MG63 (cell line): ENCODE measurements around the gene PDLIM4. TPM values are rescaled to one million over a fixed set of nuclear protein-coding genes. Genes with fewer than 3 reads are reported as not detected.

Source experiments
- DNase-seq: peaks from one replicate; pipeline ENCODE4 v3.0.0-alpha.2; 2020
- H3K27me3 ChIP-seq: fragments of 250-450 bp; sonication (Bioruptor Pico); 2 replicates; pipeline ENCODE4 v1.5.1; 2020; ENCODE audit warnings: mild to moderate bottlenecking, moderate library complexity
- H3K36me3 ChIP-seq: fragments of 250-450 bp; sonication (Bioruptor Pico); 2 replicates; pipeline ENCODE4 v1.5.1; 2020; ENCODE audit warnings: mild to moderate bottlenecking, moderate library complexity
- H3K4me3 ChIP-seq: fragments of 250-450 bp; sonication (Bioruptor Pico); 2 replicates; pipeline ENCODE4 v1.5.1; 2020; ENCODE audit warnings: mild to moderate bottlenecking, moderate library complexity
- H3K9me3 ChIP-seq: fragments of 250-450 bp; sonication (Bioruptor Pico); 2 replicates; pipeline ENCODE4 v1.5.1; 2020; ENCODE audit warnings: mild to moderate bottlenecking, moderate library complexity
- total RNA-seq: library from RNA; depleted of rRNA; stranded (reverse); fragments of >200 nt; shearing (Covaris generic); gene quantifications from 2 replicates; pipeline ENCODE4 v1.2.3, GENCODE V29; 2014; ENCODE audit warnings: low replicate concordance

Gene PDLIM4
- total RNA-seq, 1 experiment from 2014 or later, result 130 TPM

DNA sequence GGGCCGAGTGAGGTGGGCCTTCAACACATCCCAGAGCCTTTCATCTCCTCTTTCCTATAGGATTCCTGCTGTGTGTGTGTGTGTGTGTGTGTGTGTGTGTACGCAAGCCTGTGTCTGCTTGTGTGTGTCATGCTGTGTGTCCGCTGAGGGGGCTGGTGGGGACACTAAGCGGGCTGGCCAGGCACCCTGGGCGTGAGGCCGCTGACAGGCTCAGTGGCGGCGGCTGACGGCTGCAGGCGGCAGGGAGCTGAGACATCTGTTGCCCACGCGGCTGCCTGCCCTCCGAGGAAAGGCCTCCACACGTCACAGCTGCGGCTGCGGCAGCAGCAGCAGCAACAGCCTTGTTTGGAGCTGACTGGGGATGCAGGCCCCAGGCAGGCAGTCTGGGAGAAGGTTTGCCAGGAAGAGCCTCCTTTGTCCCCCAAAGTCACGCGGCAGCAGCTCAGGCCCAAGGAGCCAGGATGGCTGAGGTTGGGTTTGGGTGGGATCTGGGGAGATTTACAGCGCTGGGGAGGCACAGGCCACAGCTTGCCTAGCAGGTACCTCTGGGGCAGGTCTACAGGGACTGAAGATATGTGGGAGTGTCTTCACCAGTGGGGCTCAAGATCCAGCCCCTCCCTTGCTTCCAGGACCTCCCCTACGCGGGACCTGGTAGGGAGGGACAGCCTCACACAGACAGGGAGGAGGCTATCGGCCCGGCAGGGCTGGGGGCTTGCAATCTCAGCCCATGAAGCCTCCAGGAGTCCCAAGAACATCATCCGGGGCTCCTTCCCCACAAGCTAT is 1.8 kb downstream of the PDLIM4 start:
- Histone ChIP-seq H3K9me3 (no peaks in the 10 kb centered on the region), H3K4me3 (peak overlapping the region; percentile 79), H3K36me3 (peaks cover 32% of the 10 kb centered on the region), H3K27me3 (no peaks in the 10 kb centered on the region)
- DNase-seq, result peak; percentile 68

DNA sequence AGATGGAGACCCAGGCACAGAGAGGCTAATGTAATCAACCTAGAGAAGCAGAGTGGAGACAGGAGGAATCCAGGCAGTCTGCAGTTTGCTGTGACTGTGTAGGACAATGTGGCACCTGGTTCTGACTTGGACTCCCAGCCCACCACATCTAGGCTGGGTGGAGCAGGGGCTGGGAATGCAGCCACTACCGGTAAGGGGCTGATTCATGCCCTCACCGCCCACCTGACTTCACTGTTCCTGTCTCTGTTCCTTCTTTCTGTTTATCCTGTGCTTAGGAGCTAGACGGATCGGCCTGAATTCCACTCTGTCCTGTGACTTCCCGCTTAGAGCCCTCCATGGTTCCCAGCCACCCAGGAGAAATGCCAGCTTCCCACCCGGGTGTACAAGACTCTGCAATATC is 2.6 kb downstream of the PDLIM4 start:
- Histone ChIP-seq H3K4me3 (peak overlapping the region; percentile 79; the same call in 1 of the 2 replicates), H3K9me3 (no peaks in the 10 kb centered on the region), H3K36me3 (peaks cover 37% of the 10 kb centered on the region), H3K27me3 (no peaks in the 10 kb centered on the region)
- DNase-seq, result no peak

DNA sequence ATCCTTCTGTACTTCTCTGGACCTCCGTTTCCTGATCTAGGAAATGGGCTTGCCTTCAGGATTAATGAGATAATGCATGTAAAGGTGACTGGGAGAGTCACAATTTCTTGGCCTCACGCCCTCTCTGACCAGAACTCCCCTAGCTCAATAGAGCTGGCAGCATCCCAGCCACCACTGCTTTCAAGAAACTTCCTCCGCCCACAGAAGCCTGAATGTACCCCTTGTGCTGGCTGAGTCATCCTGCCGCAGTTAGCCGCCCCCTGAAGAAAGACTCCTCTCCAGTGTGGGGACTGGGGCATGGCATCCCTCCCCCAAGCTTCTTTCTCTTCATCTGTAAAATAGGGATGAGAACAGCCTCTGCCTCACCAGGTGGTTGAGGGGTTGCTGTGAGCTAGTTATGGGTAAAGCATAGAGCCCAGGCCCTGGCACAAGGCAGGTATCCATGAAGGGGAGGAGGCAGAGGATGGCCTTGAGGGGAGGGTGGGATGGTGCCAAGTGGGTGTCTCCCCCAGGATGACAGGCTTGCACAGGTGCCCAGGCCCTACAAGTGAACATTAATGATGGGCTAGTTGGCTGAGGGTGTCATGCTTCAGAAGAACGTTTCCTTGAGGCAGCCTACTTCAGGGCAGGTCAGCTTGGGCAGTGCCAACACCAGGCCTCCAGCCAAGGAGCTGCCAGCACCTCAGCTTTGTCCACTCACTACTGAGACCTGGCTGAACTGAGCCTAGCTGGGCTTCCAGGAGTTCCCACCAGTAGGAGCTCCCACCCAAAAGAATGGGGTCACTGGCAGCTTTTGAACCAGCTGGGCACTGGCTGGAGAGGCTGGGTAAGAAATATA is 3.4 kb downstream of the PDLIM4 start:
- H3K4me3 ChIP-seq, result no peak overlapping the region
- H3K9me3 ChIP-seq, result no peaks in the 10 kb centered on the region
- H3K27me3 ChIP-seq, result no peaks in the 10 kb centered on the region
- peaks cover 43% of the 10 kb centered on the region for H3K36me3 ChIP-seq
- peak; percentile 79 for DNase-seq

DNA sequence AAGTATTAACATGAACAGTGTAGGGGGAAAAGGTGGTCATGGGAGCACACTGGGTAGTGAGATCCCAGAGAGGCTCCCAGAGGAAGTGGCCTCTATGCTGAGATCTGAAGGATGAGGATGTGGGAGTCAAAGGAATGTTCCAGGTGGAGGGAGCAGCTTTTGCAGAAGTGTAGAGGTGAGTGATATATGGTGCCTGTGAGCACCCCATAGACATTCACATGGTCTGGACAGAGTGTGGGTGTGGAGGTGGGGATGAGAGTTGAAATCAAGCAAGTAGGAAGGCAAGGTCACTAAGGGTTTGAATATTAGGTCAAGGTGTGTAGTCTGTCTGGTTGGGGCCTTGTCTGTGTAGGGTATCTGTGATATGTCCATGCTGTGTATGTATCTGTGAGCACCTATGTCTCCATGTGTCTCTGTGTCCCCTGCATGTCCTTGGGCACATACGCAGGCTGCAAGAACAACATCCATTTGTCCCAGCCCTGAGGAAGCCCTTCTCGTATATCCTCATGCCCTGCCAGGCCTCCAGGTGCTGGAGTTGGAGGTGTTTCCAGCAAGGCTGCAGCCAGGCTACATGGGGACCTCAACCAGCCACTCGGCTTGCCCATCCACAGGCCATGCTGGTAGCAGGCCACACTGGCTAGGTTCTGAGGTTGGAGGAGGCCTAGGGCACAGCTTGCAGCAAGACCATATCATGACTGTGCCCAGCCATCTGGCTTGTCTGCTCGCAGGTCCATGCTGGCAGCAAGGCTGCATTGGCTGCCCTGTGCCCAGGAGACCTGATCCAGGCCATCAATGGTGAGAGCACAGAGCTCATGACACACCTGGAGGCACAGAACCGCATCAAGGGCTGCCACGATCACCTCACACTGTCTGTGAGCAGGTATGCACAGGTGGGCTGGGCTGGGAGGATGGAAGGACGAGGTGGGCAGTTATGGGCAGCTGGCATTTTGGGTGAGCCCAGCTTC is 4.7 kb downstream of the PDLIM4 start:
- H3K36me3 ChIP-seq, result peaks cover 56% of the 10 kb centered on the region
- no peaks in the 10 kb centered on the region for H3K27me3 ChIP-seq
- H3K9me3 ChIP-seq, result no peaks in the 10 kb centered on the region
- DNase-seq, result no peak
- no peak overlapping the region for H3K4me3 ChIP-seq

DNA sequence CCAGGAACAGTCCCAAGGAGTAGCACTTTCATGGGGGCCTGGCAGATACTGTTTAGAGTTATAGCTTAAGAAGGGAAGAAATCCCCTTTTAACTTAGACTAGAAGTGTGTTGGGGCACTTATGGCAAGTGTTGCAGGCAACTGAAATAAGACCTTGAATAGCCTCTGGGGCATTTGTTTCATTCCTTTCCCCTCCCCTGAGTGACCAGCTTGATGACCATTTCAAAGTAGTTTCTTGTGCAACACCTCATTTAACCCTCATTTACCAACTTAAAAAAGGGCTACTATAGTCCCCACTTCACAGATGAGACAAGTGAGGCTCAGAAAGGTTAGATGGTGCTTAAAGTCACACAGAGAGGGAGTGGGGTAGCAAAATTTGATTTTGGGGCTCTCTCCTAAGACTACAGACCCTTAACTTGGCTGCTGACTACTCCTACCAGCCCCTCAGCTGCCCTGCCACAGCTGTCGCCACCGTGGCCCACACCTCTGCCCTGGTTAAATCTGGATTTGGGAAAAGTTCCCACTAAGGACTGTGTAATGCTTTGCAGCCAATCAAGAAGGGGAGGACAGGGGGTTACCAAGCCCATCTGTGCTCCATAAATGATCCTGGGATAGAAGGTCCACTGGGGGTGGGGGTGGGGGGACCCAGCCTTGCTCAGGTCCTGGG is 5.5 kb downstream of the PDLIM4 start:
- no peak overlapping the region for H3K4me3 ChIP-seq
- H3K9me3 ChIP-seq, result no peaks in the 10 kb centered on the region
- H3K27me3 ChIP-seq, result no peaks in the 10 kb centered on the region
- H3K36me3 ChIP-seq, result peaks cover 62% of the 10 kb centered on the region
- no peak for DNase-seq

DNA sequence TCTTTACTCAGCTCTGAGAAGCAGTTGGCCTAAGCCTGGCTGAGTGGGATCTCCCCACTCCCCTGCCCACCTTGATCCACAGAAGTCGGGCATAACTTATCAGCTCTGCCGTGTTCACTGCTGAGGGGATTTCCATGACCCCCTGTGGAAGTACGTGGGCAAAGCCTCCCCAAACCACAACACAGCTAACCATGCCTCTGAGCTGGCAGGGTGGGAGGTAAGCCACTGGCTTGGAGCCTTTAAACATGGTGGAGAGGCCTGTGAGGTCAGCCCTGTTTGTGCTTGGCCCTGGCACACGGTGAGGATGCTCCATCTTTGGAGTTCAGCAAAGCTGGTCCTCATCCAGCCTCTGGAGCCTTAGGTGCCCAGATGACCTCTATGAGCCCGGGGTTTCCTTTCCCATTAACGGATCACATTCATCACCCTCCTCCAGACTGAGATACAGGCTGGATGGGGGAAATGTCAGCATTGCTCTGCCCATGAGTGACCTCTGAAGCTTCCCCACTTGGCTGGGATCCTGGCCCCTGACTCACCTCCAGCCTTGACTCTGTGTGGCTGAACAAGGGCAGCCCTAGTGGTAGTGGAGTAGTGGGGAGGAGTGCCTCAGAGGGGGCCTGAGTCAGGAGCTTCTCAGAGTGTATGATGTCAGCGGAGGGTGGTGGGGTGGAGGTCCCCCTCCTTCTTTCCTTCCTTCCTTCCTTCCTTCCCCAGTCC is 6.2 kb downstream of the PDLIM4 start:
- peaks cover 66% of the 10 kb centered on the region for H3K36me3 ChIP-seq
- no peak overlapping the region for H3K4me3 ChIP-seq
- no peaks in the 10 kb centered on the region for H3K27me3 ChIP-seq
- DNase-seq, result peak; percentile 100
- H3K9me3 ChIP-seq, result no peaks in the 10 kb centered on the region

DNA sequence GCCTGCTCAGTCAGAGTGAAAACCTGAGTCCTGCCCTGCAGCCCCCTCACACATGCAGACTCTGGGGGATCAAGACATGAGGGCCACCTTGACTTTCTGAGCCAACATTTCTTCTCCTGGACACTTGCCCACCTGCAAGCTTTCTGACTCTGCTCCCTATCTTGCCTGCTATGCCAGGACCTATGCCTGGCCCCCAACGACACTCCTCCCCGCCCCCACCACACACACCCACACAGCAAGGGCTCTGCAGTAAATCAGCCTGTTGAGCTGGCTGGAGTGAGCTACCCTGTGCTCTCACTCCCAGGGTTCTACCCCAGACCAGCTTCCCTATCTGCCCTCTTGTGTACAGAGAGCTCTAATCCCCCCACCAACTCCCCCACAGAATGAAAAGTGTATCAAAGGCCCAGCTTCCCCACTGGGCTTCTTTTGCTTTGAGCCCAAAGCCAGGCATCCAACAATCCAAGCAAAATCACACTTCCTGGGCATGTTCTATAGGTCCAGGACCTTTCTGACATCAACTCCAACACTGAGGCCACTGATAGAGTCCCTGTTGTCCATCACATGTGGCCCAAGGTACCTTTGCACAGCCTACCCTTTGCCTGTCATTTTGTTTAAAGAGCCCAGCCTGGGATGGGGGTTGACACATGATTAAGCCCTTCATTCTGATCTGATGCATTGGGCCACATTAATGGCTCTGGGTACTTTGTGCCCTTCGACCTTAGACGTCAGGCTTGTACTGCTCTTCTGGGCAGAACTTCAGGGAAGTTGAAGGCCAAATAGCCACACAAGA is 7.2 kb downstream of the PDLIM4 start:
- no peaks in the 10 kb centered on the region for H3K27me3 ChIP-seq
- DNase-seq, result no peak
- H3K9me3 ChIP-seq, result no peaks in the 10 kb centered on the region
- peaks cover 69% of the 10 kb centered on the region for H3K36me3 ChIP-seq
- no peak overlapping the region for H3K4me3 ChIP-seq

DNA sequence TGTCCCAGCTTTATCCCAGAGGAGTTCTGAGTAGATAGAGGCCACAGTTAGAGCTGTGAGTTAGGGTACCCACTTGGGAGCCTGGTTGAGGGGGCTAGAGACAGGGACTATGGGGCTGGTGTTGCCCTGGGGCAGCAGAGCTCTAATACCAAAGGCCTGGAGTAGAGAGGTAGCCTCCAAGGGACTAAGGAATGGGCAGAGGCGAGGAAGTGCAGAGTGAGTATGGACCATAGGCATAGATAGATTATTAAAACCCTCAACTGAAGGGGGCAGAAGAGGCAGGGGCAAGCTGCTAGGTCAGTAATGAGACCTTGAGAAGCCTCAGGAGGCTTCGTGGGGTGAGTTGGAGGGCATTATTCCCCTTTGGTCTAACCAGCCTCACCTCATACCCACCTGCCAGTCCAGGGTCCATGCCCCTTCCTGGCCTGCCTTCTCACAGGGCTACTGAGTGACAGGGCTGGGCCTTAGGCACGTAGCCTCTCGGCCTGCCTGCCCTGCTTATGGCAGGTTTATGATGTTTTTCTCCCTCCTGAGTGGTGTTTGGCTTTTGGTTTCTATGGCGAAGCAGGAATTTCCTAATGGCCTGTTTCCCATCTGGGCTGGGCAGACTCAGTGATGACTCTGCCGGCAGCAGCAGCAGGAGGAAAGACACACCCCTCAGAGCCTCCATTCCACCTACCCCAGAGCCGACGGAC is 8.0 kb downstream of the PDLIM4 start:
- Histone ChIP-seq H3K36me3 (peaks cover 71% of the 10 kb centered on the region), H3K27me3 (no peaks in the 10 kb centered on the region), H3K4me3 (no peak overlapping the region)

DNA sequence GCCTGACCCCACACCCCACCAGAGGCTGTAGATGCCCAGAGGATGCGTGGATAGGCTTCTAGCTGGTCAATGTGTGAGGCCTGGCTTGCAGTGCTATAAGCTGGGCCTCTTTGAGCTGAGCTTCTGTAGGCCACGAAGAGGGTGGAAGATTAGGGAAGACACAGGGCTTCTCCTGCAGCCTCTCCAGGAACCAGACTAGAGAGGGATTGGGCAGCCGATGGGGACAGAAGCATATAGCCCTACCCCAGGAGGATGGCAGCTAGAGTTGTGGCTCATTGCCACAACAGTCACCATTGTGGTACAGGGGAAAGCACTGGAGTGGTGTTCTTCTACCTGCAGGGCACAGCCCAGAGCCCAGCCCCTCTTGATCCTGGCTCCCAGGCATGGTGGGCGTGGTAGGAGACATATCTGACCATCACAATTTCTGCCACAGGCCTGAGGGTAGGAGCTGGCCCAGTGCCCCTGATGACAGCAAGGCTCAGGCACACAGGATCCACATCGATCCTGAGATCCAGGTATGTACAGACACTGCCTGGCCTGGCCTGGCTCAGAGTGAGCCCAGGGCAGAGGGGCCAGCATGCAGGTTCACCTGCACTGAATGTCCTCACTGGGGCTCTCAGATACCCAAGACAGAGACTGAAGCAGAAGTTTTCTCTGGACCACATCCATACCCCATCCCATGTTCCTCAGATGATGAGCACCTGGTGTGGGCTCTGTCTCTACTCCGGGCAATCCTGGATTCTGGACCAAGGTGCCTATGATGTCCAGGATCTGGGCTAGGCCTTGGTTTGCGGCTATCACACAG is 8.7 kb downstream of the PDLIM4 start:
- H3K9me3 ChIP-seq, result no peaks in the 10 kb centered on the region
- DNase-seq, result no peak
- H3K36me3 ChIP-seq, result peaks cover 72% of the 10 kb centered on the region
- no peaks in the 10 kb centered on the region for H3K27me3 ChIP-seq
- no peak overlapping the region for H3K4me3 ChIP-seq

More for the DNA sequence above, 8.0 kb downstream of the PDLIM4 start:
- H3K9me3 ChIP-seq, result no peaks in the 10 kb centered on the region
- peak; percentile 91 for DNase-seq

DNA sequence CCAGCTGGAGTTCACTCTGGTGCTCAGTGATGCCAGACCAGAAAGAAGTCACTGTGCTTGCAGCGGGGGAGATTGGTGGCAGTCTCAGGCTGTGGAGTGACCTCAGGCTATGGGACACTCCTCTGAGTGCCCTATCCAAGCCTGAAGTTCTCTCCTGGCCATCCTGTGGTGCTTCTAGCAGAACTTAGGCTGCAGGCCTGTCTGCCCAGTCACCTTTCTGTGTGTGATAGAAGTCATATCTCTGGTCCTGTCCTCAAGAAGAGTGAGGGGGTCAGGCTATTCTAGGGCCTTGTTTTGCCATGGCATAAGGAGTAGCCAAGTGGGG is 9.3 kb downstream of the PDLIM4 start:
- peaks cover 70% of the 10 kb centered on the region for H3K36me3 ChIP-seq

DNA sequence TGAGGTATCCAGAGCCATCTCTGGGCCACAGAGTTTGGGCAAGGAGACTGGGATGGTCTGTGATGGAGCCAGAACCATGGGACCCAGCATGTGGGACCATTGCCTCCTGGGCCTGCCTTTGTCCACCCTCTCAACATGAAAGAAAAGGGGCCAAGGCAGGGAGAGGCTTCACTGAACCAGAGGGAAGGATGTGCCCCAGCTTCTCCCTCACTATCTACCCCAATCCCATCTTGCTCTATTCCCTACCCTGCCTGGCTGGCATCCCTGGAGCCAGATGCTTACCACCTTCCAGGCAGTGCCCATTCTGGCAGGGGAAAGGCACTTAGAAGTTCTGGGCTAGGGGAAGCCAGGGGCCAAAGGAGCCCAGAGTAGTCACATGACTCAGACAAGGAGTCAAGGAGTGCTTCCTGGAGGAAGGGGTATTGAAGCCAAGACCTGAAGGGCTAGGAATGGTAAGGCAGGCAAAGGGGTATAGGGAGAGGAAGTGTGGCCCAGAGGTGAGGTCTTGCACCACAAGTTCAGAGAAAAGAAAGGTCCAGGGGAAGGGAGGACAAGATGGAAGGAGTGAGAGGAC is 9.8 kb downstream of the PDLIM4 start:
- H3K4me3 ChIP-seq, result no peak overlapping the region
- H3K9me3 ChIP-seq, result no peaks in the 10 kb centered on the region
- no peaks in the 10 kb centered on the region for H3K27me3 ChIP-seq
- no peak for DNase-seq
- peaks cover 70% of the 10 kb centered on the region for H3K36me3 ChIP-seq

More for the DNA sequence above, 9.3 kb downstream of the PDLIM4 start:
- Histone ChIP-seq H3K4me3 (no peak overlapping the region), H3K9me3 (no peaks in the 10 kb centered on the region), H3K27me3 (no peaks in the 10 kb centered on the region)
- no peak for DNase-seq

DNA sequence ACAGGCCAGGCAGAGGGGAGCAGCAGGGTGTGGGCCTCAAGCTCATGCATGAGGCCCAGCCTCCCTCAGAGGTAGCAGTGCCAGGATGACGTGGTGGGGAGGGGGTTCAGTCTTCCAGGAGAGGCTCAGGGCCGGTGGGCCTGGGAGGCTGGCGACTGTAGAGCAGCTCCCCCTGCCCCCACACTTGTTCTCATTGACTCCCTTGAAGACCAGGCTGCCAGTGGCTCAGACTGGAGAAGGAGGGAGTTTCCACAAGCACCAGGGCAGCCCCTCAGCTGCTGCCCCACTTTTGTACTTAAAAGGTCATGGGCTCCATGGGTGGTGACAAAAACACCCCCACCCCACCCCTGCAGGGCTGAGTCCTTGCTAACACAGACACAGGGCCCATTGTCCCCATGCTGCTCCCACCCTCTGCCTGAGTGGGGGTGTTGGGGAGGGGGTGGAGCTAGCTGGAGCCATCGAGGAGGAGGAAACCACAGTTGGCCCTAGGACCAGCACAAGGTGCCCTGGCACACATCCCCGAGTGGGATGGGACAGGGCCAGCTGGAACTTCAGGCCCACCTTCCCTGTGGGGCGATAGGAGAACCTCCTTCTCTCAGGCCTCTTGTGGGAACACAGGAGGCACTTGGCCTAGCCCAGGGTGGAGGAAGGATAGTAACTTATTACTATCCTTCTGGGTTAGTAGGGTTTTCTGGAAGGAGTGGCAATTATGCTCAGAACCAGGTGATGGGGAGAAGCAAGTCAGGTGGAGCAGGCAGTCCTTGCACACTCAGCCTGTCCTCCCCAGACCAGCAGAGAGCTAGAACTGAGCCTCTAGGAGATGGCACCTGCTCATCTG is 10.7 kb downstream of the PDLIM4 start:
- no peak overlapping the region for H3K4me3 ChIP-seq
- H3K27me3 ChIP-seq, result no peaks in the 10 kb centered on the region
- no peak for DNase-seq
- H3K36me3 ChIP-seq, result peaks cover 67% of the 10 kb centered on the region
- no peaks in the 10 kb centered on the region for H3K9me3 ChIP-seq
